ENCODE measurements around the gene NGEF. TPM values are rescaled to one million over a fixed set of nuclear protein-coding genes. Genes with fewer than 3 reads are reported as not detected.

NGEF gene
- total RNA-seq, 2 experiments from 2014 or later, result not detected

DNA sequence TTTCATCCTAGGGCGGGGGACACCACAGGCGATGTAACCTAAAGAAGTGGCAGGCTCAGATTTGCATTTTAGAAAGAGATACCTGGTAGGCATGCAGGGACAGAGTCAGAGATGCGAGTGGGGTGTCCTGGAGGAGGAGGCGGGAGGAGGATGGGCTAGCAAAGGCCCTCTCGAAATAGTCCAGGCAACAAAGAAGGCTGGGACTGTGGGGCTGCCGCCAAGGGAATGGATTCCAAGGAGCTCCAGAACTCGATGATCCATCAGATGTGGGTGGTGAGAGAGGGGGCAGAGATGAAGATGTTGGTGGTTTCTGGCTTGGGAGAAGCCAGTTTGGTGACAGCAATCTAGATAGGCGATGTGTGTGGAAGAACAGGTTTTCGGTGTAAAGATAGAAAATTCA, 34.6 kb upstream of the NGEF start:
- intact Hi-C loops (cut with DNase I, micrococcal nuclease), result no loop called here
- Histone ChIP-seq H3K27me3 (ENCODE audit: control insufficient read depth in 1 of 2, insufficient read depth in 2 of 2, low read length in 2 of 2) (no peaks in the 10 kb centered on the region), H3K27ac (ENCODE audit: low read depth in 1 of 2, low read length in 2 of 2) (no peak overlapping the region), H3K9me3 (ENCODE audit: control insufficient read depth in 1 of 2, insufficient read depth in 1 of 2, low read length in 2 of 2) (no peaks in the 10 kb centered on the region), H3K36me3 (ENCODE audit: insufficient read depth, low read length) (no peaks in the 10 kb centered on the region), H3K4me1 (ENCODE audit: insufficient read depth, low read length) (no peaks in the 10 kb centered on the region), H3K4me3 (ENCODE audit: low read length) (no peak overlapping the region)
- no peak for ATAC-seq (ENCODE audit: poor library complexity)
- ChIA-PET CTCF (no interaction called here), POLR2A (no interaction called here)
- TF ChIP-seq, protein P1, sequence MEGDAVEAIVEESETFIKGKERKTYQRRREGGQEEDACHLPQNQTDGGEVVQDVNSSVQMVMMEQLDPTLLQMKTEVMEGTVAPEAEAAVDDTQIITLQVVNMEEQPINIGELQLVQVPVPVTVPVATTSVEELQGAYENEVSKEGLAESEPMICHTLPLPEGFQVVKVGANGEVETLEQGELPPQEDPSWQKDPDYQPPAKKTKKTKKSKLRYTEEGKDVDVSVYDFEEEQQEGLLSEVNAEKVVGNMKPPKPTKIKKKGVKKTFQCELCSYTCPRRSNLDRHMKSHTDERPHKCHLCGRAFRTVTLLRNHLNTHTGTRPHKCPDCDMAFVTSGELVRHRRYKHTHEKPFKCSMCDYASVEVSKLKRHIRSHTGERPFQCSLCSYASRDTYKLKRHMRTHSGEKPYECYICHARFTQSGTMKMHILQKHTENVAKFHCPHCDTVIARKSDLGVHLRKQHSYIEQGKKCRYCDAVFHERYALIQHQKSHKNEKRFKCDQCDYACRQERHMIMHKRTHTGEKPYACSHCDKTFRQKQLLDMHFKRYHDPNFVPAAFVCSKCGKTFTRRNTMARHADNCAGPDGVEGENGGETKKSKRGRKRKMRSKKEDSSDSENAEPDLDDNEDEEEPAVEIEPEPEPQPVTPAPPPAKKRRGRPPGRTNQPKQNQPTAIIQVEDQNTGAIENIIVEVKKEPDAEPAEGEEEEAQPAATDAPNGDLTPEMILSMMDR (IDR thresholded peaks at IDR 0.05), result no peak
- Mint-ChIP-seq H3K4me1 (ENCODE audit: low read depth) (no peaks in the 10 kb centered on the region), H3K27me3 (no peaks in the 10 kb centered on the region), H3K9me3 (no peaks in the 10 kb centered on the region), H3K4me3 (no peak overlapping the region), H3K36me3 (ENCODE audit: low read depth) (no peaks in the 10 kb centered on the region), H3K27ac (no peak overlapping the region)
- no peak for DNase-seq

DNA sequence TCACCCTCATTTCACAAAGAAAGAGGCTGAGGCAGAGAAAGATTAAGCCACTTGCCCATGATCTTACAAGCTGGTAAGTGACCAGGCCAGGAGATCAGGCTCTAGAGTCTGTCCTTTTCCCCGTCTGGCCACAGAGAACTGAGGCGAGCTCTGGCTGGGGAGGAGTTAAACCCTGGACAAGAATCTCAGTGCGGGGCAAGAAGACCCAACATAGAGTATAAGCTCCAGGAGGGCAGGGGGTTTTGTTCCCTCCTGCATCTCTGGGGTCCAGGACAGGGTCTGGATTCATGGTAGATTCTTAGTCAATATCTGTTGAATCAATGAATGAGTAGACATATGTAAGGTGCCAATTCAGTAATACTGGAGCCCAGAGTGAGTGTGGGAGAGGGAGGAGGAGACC, 34.1 kb upstream of the NGEF start:
- Histone ChIP-seq H3K4me1 (ENCODE audit: insufficient read depth, low read length) (no peaks in the 10 kb centered on the region), H3K27me3 (ENCODE audit: control insufficient read depth in 1 of 2, insufficient read depth in 2 of 2, low read length in 2 of 2) (no peaks in the 10 kb centered on the region), H3K4me3 (ENCODE audit: low read length) (no peak overlapping the region), H3K9me3 (ENCODE audit: control insufficient read depth in 1 of 2, insufficient read depth in 1 of 2, low read length in 2 of 2) (no peaks in the 10 kb centered on the region), H3K36me3 (ENCODE audit: insufficient read depth, low read length) (no peaks in the 10 kb centered on the region), H3K27ac (ENCODE audit: low read depth in 1 of 2, low read length in 2 of 2) (no peak overlapping the region)
- Mint-ChIP-seq H3K27ac (no peak overlapping the region), H3K4me3 (no peak overlapping the region), H3K9me3 (no peaks in the 10 kb centered on the region), H3K27me3 (no peaks in the 10 kb centered on the region), H3K4me1 (ENCODE audit: low read depth) (no peaks in the 10 kb centered on the region), H3K36me3 (ENCODE audit: low read depth) (no peaks in the 10 kb centered on the region)
- TF ChIP-seq, protein P1 (IDR thresholded peaks at IDR 0.05), result no peak
- ATAC-seq (ENCODE audit: poor library complexity) (no peak), DNase-seq (no peak)
- intact Hi-C loops (cut with DNase I, micrococcal nuclease), result no loop called here
- CTCF ChIA-PET, result no interaction called here
- POLR2A ChIA-PET, result no interaction called here

DNA sequence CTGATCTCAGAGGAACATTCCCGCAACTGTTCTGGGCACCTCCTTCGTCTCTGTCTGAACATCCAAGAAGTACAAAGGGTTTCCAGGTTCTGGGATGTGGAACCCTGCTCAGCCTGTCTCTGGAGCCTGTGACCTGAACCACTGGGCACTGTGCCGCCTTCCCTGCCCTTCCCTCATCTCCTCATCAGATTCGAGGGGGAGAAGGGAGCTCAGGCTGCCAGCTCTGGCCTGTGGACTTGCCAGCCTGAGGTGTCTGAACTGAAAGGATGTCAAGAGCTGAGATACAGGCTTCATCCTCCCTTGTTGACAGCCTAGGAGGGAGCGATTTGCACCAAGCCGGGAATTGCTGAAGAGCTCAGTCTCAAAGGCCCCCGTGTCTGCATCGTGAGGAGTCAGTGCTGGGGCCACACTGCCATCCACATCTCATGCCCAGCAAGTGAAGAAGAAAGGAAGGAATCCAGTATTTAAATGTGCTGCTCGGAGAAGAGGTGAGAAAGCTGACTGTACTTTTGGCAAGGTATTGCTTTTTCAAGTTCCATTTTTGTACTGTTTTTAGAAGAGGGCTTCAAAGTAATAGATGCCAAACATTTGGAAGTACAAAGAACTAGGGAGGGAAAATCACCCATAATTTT, 32.0 kb upstream of the NGEF start:
- Mint-ChIP-seq H3K27me3 (no peaks in the 10 kb centered on the region), H3K27ac (no peak overlapping the region), H3K4me1 (ENCODE audit: low read depth) (no peaks in the 10 kb centered on the region), H3K4me3 (no peak overlapping the region), H3K36me3 (ENCODE audit: low read depth) (no peaks in the 10 kb centered on the region), H3K9me3 (no peaks in the 10 kb centered on the region)
- H3K4me3 ChIP-seq (ENCODE audit: low read length), result no peak overlapping the region
- H3K9me3 ChIP-seq (ENCODE audit: control insufficient read depth in 1 of 2, insufficient read depth in 1 of 2, low read length in 2 of 2), result no peaks in the 10 kb centered on the region
- H3K27me3 ChIP-seq (ENCODE audit: control insufficient read depth in 1 of 2, insufficient read depth in 2 of 2, low read length in 2 of 2), result no peaks in the 10 kb centered on the region
- TF ChIP-seq, protein P1 (IDR thresholded peaks at IDR 0.05), result no peak
- H3K4me1 ChIP-seq (ENCODE audit: insufficient read depth, low read length), result no peaks in the 10 kb centered on the region
- no peaks in the 10 kb centered on the region for H3K36me3 ChIP-seq (ENCODE audit: insufficient read depth, low read length)
- CTCF ChIA-PET, result no interaction called here
- POLR2A ChIA-PET, result interaction anchor here (0.6 kb wide), 1 partner anchor 18 kb away, joined by 4 read pairs; no protein-coding TSS in a partner anchor
- no peak for DNase-seq
- no peak for ATAC-seq (ENCODE audit: poor library complexity)
- intact Hi-C loops (cut with DNase I, micrococcal nuclease), result no loop called here
- H3K27ac ChIP-seq (ENCODE audit: low read depth in 1 of 2, low read length in 2 of 2), result no peak overlapping the region

All from CD4-positive, alpha-beta T cell (primary cell).